Measurements from ENCODE around the gene TBC1D22B. TPM values are rescaled to one million over a fixed set of nuclear protein-coding genes. Genes with fewer than 3 reads are reported as not detected.

The TBC1D22B gene
- 8.0 TPM for total RNA-seq

GRCh38 chr6:37257634-37258404 is at the start of gene TBC1D22B, which contains the start of gene TMEM217:
TSS of gene TBC1D22B (plus strand) at chr6:37257772. CDS start at chr6:37257918, 146 bp downstream.
TSS of gene TMEM217 (minus strand) at chr6:37258144. CDS start at chr6:37219030, 39,114 bp downstream.
- peak; percentile 96 for DNase-seq

GRCh38 chr6:37207903-37208456 is 49.6 kb upstream of the TBC1D22B start:
- DNase-seq = peak; percentile 33

GRCh38 chr6:37208793-37209192 is 48.8 kb upstream of the TBC1D22B start:
- DNase-seq = no peak

- no peak for DNase-seq
Observed at GRCh38 chr6:37209461-37210205, 47.9 kb upstream of the TBC1D22B start.

GRCh38 chr6:37210313-37210968 is 47.1 kb upstream of the TBC1D22B start:
- peak; percentile 63 for DNase-seq

- DNase-seq = no peak
Observed at GRCh38 chr6:37212268-37212667, 45.3 kb upstream of the TBC1D22B start.

GRCh38 chr6:37218061-37218460 is 39.5 kb upstream of the TBC1D22B start:
- DNase-seq = no peak

GRCh38 chr6:37218511-37218910 is 39.1 kb upstream of the TBC1D22B start:
- no peak for DNase-seq

GRCh38 chr6:37221585-37222124 is 35.9 kb upstream of the TBC1D22B start:
- DNase-seq = no peak

- peak; percentile 50 for DNase-seq
Observed at GRCh38 chr6:37222125-37222967, 35.2 kb upstream of the TBC1D22B start.

- no peak for DNase-seq
Observed at GRCh38 chr6:37222992-37223391, 34.6 kb upstream of the TBC1D22B start.

GRCh38 chr6:37225350-37226169 is 32.0 kb upstream of the TBC1D22B start:
- no peak for DNase-seq

GRCh38 chr6:37230104-37230503 is 27.5 kb upstream of the TBC1D22B start:
- no peak for DNase-seq

GRCh38 chr6:37232430-37233017 is 25.0 kb upstream of the TBC1D22B start:
- no peak for DNase-seq

- no peak for DNase-seq
Observed at GRCh38 chr6:37233541-37233940, 24.0 kb upstream of the TBC1D22B start.

- no peak for DNase-seq
Observed at GRCh38 chr6:37236921-37237320, 20.7 kb upstream of the TBC1D22B start.

- no peak for DNase-seq
Observed at GRCh38 chr6:37237789-37238188, 19.8 kb upstream of the TBC1D22B start.

GRCh38 chr6:37238381-37238780 is 19.2 kb upstream of the TBC1D22B start:
- DNase-seq = no peak

- DNase-seq = no peak
Observed at GRCh38 chr6:37239526-37239925, 18.0 kb upstream of the TBC1D22B start.

Data from occipital lobe (tissue), 2 donors.